Skin of body (tissue), 3 donors: ENCODE measurements around the gene STRA6. TPM values are rescaled to one million over a fixed set of nuclear protein-coding genes. Genes with fewer than 3 reads are reported as not detected.

Experiments used
- DNase-seq: peaks from one replicate; lab custom pipeline; 2025; lab: John Stamatoyannopoulos, UW
- small RNA-seq: library from RNA; depleted of rRNA; stranded (forward); fragments of <200 nt; gene quantifications from one replicate; pipeline ENCODE3, GENCODE V24; 2014; ENCODE audit warnings: low replicate concordance
- total RNA-seq: library from RNA; depleted of rRNA; stranded (reverse); fragments of >200 nt; gene quantifications from one replicate; pipeline ENCODE4 v1.2.3, GENCODE V29; 2014

The STRA6 gene
- total RNA-seq, 1 donor from 2014 or later: 0.49 TPM

- no peak for DNase-seq
Measured at GRCh38 chr15:74132681-74133651, 69.6 kb downstream of the STRA6 start.

- DNase-seq: no peak
Measured at GRCh38 chr15:74131628-74132413, 70.8 kb downstream of the STRA6 start.

- DNase-seq: no peak
Measured at GRCh38 chr15:74130849-74131627, 71.5 kb downstream of the STRA6 start.

- no peak for DNase-seq
Measured at GRCh38 chr15:74130155-74130848, 72.3 kb downstream of the STRA6 start, which contains the start of gene ISLR2. Gene ISLR2, plus strand, starts transcription at chr15:74130586. Its CDS starts 2,169 bp downstream, at chr15:74132755.

- DNase-seq: no peak
Measured at GRCh38 chr15:74129586-74130154, 72.9 kb downstream of the STRA6 start.

Small RNA genes within 50 kb of the gene (small RNA-seq; reads per million reads assigned to genes)
- not detected for gene RF00017

Other genes with a start within 250 kb of the STRA6 start
- 7.8 TPM for gene STOML1, start 210.5 kb downstream of the STRA6 start, total RNA-seq
- 28.6 TPM for gene PML, start 208.1 kb downstream of the STRA6 start, total RNA-seq
- gene GOLGA6A, start 120.2 kb downstream of the STRA6 start, total RNA-seq: 0.89 TPM
- 0.79 TPM for gene ISLR2, start 72.2 kb downstream of the STRA6 start, total RNA-seq
- gene ISLR, start 29.1 kb downstream of the STRA6 start, total RNA-seq: 46.8 TPM
- gene CCDC33, start 33.5 kb upstream of the STRA6 start, total RNA-seq: 0.20 TPM
- 0.69 TPM for gene CYP11A1, start 164.9 kb upstream of the STRA6 start, total RNA-seq
- gene SEMA7A, start 231.2 kb upstream of the STRA6 start, total RNA-seq: 11.7 TPM